Suprapubic skin (tissue), 4 donors: ENCODE measurements around the gene ESRRB. TPM values are rescaled to one million over a fixed set of nuclear protein-coding genes. Genes with fewer than 3 reads are reported as not detected.

Source experiments
- DNase-seq, 2 donors: peaks; one replicate each; pipeline ENCODE4 v3.0.0-alpha.2; 2019; ENCODE audit warnings: low spot score in 2 of 2
- H3K27ac ChIP-seq: fragments of 200-600 bp; sonication (generic); one replicate; pipeline ENCODE4 v1.5.1; 2019
- H3K27me3 ChIP-seq: fragments of 200-600 bp; sonication (generic); one replicate; pipeline ENCODE4 v1.5.1; 2019
- H3K36me3 ChIP-seq: fragments of 200-600 bp; sonication (generic); one replicate; pipeline ENCODE4 v1.5.1; 2019
- H3K4me1 ChIP-seq: fragments of 200-600 bp; sonication (generic); one replicate; pipeline ENCODE4 v1.5.1; 2019
- H3K4me3 ChIP-seq: fragments of 200-600 bp; sonication (generic); one replicate; pipeline ENCODE4 v1.5.1; 2019; ENCODE audit warnings: mild to moderate bottlenecking
- H3K9me3 ChIP-seq: fragments of 200-600 bp; sonication (generic); one replicate; pipeline ENCODE4 v1.5.1; 2019
- EP300 ChIP-seq: sonication (generic); formaldehyde crosslinking; IDR thresholded peaks from one replicate; pipeline ENCODE4 v1.6.1; 2017; ENCODE audit warnings: antibody characterized with exemption
- POLR2A ChIP-seq, 2 donors: fragments of 450-650 bp; IDR thresholded peaks; one replicate each; pipeline ENCODE4 v1.6.1; 2017; ENCODE audit warnings: antibody characterized with exemption in 2 of 2, mild to moderate bottlenecking in 2 of 2, moderate library complexity in 2 of 2
- POLR2AphosphoS5 ChIP-seq, 3 donors: sonication (generic); formaldehyde crosslinking; IDR thresholded peaks; one replicate each; pipeline ENCODE4 v1.6.1; 2017; ENCODE audit warnings: antibody characterized with exemption in 3 of 3
- WGBS: methylation state at CpG from one replicate; pipeline ENCODE4 v1.1.5; 2018; 5-methylcytosine and 5-hydroxymethylcytosine counted together
- total RNA-seq, 4 donors: library from RNA; depleted of rRNA; stranded (reverse); fragments of >200 nt; gene quantifications; one replicate each; pipeline ENCODE4 v1.1.0, GENCODE V29; 2016
- TF ChIP-seq, protein P1 (sequence below), 2 donors: fragments of 200-600 bp in 1 of 2; fragments of 450-650 bp in 1 of 2; sonication (generic) in 1 of 2; IDR thresholded peaks; one replicate each; pipeline ENCODE4 v1.5.1; 2016 to 2019; ENCODE audit warnings: antibody characterized with exemption in 2 of 2, mild to moderate bottlenecking in 1 of 2, moderate library complexity in 1 of 2

The ESRRB gene
- total RNA-seq, 4 donors from 2014 or later: 0.38 TPM; not detected in 3

- Histone ChIP-seq H3K9me3 (no peaks in the 10 kb centered on the region), H3K27me3 (peaks cover 5% of the 10 kb centered on the region), H3K27ac (no peak overlapping the region), H3K36me3 (no peaks in the 10 kb centered on the region), H3K4me3 (no peak overlapping the region), H3K4me1 (peaks cover 4% of the 10 kb centered on the region)
- WGBS: 65% methylated on average over 6 of the region's 6 CpGs
- no peak for DNase-seq
- no peak for TF ChIP-seq EP300
- no peak for TF ChIP-seq POLR2AphosphoS5 (IDR thresholded peaks at IDR 0.05)
- no peak for TF ChIP-seq POLR2A (IDR thresholded peaks at IDR 0.05)
- TF ChIP-seq, protein P1, sequence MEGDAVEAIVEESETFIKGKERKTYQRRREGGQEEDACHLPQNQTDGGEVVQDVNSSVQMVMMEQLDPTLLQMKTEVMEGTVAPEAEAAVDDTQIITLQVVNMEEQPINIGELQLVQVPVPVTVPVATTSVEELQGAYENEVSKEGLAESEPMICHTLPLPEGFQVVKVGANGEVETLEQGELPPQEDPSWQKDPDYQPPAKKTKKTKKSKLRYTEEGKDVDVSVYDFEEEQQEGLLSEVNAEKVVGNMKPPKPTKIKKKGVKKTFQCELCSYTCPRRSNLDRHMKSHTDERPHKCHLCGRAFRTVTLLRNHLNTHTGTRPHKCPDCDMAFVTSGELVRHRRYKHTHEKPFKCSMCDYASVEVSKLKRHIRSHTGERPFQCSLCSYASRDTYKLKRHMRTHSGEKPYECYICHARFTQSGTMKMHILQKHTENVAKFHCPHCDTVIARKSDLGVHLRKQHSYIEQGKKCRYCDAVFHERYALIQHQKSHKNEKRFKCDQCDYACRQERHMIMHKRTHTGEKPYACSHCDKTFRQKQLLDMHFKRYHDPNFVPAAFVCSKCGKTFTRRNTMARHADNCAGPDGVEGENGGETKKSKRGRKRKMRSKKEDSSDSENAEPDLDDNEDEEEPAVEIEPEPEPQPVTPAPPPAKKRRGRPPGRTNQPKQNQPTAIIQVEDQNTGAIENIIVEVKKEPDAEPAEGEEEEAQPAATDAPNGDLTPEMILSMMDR (IDR thresholded peaks at IDR 0.05): no peak
Measured at GRCh38 chr14:76514213-76514998, 138.5 kb downstream of the ESRRB start.

DNA sequence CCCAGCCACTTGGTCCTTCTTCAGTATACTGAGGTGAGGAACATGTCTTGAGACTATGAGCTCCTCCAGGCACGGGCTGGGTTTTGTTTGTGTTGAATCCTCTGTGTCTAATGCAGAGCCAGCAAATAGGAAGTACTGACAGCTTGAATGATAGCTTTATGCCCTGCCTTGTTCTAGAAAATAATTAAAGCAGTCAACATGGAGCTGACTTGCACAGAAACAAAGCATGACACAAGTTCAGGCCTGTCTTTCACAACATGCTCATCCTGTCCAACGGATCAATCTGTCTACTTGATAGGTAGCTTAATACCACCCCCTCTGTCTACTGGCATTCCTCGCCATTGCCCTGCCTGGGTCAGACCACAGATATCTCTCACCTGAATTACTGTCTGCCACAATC is 140.9 kb downstream of the ESRRB start:
- Histone ChIP-seq H3K9me3 (no peaks in the 10 kb centered on the region), H3K4me1 (peaks cover 4% of the 10 kb centered on the region), H3K27ac (no peak overlapping the region), H3K4me3 (no peak overlapping the region), H3K36me3 (no peaks in the 10 kb centered on the region), H3K27me3 (no peaks in the 10 kb centered on the region)
- TF ChIP-seq POLR2AphosphoS5 (IDR thresholded peaks at IDR 0.05) (no peak), EP300 (no peak), POLR2A (IDR thresholded peaks at IDR 0.05) (no peak)
- TF ChIP-seq, protein P1 (IDR thresholded peaks at IDR 0.05): no peak
- WGBS: 23% methylated on average over 3 of the region's 3 CpGs
- no peak for DNase-seq

GRCh38 chr14:76518366-76518765 is 142.4 kb downstream of the ESRRB start:
- H3K27ac ChIP-seq: no peak overlapping the region
- H3K4me1 ChIP-seq: peaks cover 4% of the 10 kb centered on the region
- no peaks in the 10 kb centered on the region for H3K27me3 ChIP-seq
- no peaks in the 10 kb centered on the region for H3K9me3 ChIP-seq
- WGBS: 93% methylated on average over 4 of the region's 4 CpGs
- H3K36me3 ChIP-seq: no peaks in the 10 kb centered on the region
- DNase-seq: no peak
- no peak overlapping the region for H3K4me3 ChIP-seq
- no peak for TF ChIP-seq EP300
- TF ChIP-seq, protein P1 (IDR thresholded peaks at IDR 0.05): no peak
- TF ChIP-seq POLR2A (IDR thresholded peaks at IDR 0.05): no peak
- TF ChIP-seq POLR2AphosphoS5 (IDR thresholded peaks at IDR 0.05): no peak

GRCh38 chr14:76525106-76525821 is 149.3 kb downstream of the ESRRB start:
- WGBS: 30% methylated on average over 3 of the region's 3 CpGs
- no peak for DNase-seq
- peaks cover 3% of the 10 kb centered on the region for H3K27me3 ChIP-seq
- H3K4me1 ChIP-seq: no peaks in the 10 kb centered on the region
- no peaks in the 10 kb centered on the region for H3K36me3 ChIP-seq
- no peak overlapping the region for H3K4me3 ChIP-seq
- no peaks in the 10 kb centered on the region for H3K9me3 ChIP-seq
- TF ChIP-seq EP300: no peak
- no peak overlapping the region for H3K27ac ChIP-seq

DNA sequence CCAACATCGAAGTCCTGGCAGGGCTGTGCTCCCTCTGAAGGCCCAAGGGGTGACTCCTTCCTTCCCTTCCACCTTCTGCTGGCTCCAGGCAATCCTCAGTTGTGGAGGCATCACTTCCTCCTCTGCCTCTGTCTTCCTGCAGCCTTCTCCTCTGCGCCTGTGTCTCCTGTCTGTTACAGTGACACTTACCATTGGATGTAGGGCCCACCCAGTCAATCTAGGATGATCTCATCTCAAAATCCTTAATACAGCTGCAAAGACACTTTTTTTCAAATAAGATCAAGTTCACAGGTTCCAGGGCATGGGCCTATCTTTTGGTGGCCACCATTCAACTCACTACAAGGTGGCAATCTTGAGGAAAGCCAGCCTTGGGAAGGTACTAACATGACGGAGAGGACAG is 155.1 kb downstream of the ESRRB start:
- TF ChIP-seq POLR2AphosphoS5 (IDR thresholded peaks at IDR 0.05) (no peak), POLR2A (IDR thresholded peaks at IDR 0.05) (no peak), EP300 (no peak)
- TF ChIP-seq, protein P1 (IDR thresholded peaks at IDR 0.05): no peak
- Histone ChIP-seq H3K27me3 (peaks cover 7% of the 10 kb centered on the region), H3K36me3 (no peaks in the 10 kb centered on the region), H3K27ac (no peak overlapping the region), H3K4me1 (no peaks in the 10 kb centered on the region), H3K4me3 (no peak overlapping the region), H3K9me3 (no peaks in the 10 kb centered on the region)
- WGBS: 86% methylated on average over 3 of the region's 3 CpGs
- no peak for DNase-seq
